Measurements from ENCODE around the gene STK38L.

Gene STK38L

GRCh38 chr12:27366621-27367020 is 122.5 kb downstream of the STK38L start:
- TF ChIP-seq CTCF (conservative IDR thresholded peaks at IDR 0.05; ENCODE audit: low read depth), result no peak
- ChIA-PET CTCF (interaction anchor here (0.6 kb wide), 1 partner anchor 574 kb away, joined by 3 read pairs; no protein-coding TSS in a partner anchor), POLR2A (ENCODE audit: low non-redundant PET) (no interaction called here)
- DNase-seq (ENCODE audit: low spot score), result no peak
- no peak overlapping the region for H3K27ac ChIP-seq

- no peak for DNase-seq (ENCODE audit: low spot score)
- H3K27ac ChIP-seq, result no peak overlapping the region
- ChIA-PET CTCF (no interaction called here), POLR2A (ENCODE audit: low non-redundant PET) (no interaction called here)
- TF ChIP-seq CTCF (conservative IDR thresholded peaks at IDR 0.05; ENCODE audit: low read depth), result no peak
Measured at GRCh38 chr12:27367078-27367477, 123.0 kb downstream of the STK38L start.
